IMR-90 (cell line): ENCODE results near the gene PI16. TPM values are rescaled to one million over a fixed set of nuclear protein-coding genes. Genes with fewer than 3 reads are reported as not detected.
A peak's percentile ranks its signal among the peaks of the same experiment; 100 is the strongest.

Experiments
- ATAC-seq: fragments of 200-7000 bp; cut with Tn5 transposase; 2 replicates; pipeline ENCODE4 v1.9.1; 2020; ENCODE audit warnings: low read depth, mild to moderate bottlenecking, moderate library complexity
- BruUV-seq: library from RNA; stranded (reverse); fragments of 400-500 nt; replicated peaks from 2 replicates; lab custom pipeline; 2021; lab: Mats Ljungman, UMichigan
- CTCF ChIA-PET: fragments of 300-600 bp; formaldehyde crosslinking; extraction: SDS; loops from one replicate; lab custom pipeline; 2021; ENCODE audit warnings: antibody characterized with exemption; lab: Yijun Ruan, JAX
- POLR2A ChIA-PET: fragments of 300-600 bp; sonication (Branson Sonifier 250); formaldehyde crosslinking; loops from one replicate; lab custom pipeline; 2022; ENCODE audit warnings: antibody characterized with exemption; ENCODE audit not compliant: unreplicated experiment; lab: Charles Lee
- DNase-seq: peaks from one replicate; pipeline ENCODE4 v3.0.0; 2013
- H2AFZ ChIP-seq: replicated peaks from 2 replicates; pipeline ENCODE3; 2013; ENCODE audit warnings: low read length, mild to moderate bottlenecking; ENCODE audit not compliant: poor library complexity
- H2AK5ac ChIP-seq: 2 replicates; pipeline ENCODE4 v1.6.1; 2013; ENCODE audit warnings: low read depth, low read length, inconsistent platforms
- H2AK9ac ChIP-seq: replicated peaks from 2 replicates; pipeline ENCODE3; 2013; ENCODE audit warnings: mild to moderate bottlenecking, low read depth, low read length, moderate library complexity; ENCODE audit not compliant: poor library complexity
- H2BK120ac ChIP-seq: 2 replicates; pipeline ENCODE4 v1.6.1; 2013; ENCODE audit warnings: low read depth, low read length, inconsistent platforms
- H2BK15ac ChIP-seq: 3 replicates; pipeline ENCODE4 v1.6.1; 2013; ENCODE audit warnings: low read depth, low read length, inconsistent platforms
- H2BK20ac ChIP-seq: 2 replicates; pipeline ENCODE4 v1.6.1; 2013; ENCODE audit warnings: low read depth, mild to moderate bottlenecking, inconsistent platforms, low read length, moderate library complexity
- H2BK5ac ChIP-seq: 2 replicates; pipeline ENCODE4 v1.6.1; 2013; ENCODE audit warnings: mild to moderate bottlenecking, low read depth, low read length, inconsistent platforms; ENCODE audit not compliant: poor library complexity, severe bottlenecking
- H3K14ac ChIP-seq: replicated peaks from 2 replicates; pipeline ENCODE4 v1.6.1; 2013; ENCODE audit warnings: low read depth, low read length, inconsistent platforms
- H3K18ac ChIP-seq: 2 replicates; pipeline ENCODE4 v1.6.1; 2013; ENCODE audit warnings: low read depth, low read length, control low read depth
- H3K23ac ChIP-seq: 2 replicates; pipeline ENCODE4 v1.6.1; 2013; ENCODE audit warnings: low read depth, low read length, inconsistent platforms
- H3K27ac ChIP-seq: 2 replicates; pipeline ENCODE4 v1.5.1; 2013; ENCODE audit warnings: mild to moderate bottlenecking, control low read depth, low read length; ENCODE audit not compliant: insufficient read depth
- H3K27me3 ChIP-seq: 2 replicates; pipeline ENCODE4 v1.6.1; 2013; ENCODE audit warnings: low read length; ENCODE audit not compliant: control insufficient read depth, insufficient read depth
- H3K36me3 ChIP-seq: 2 replicates; pipeline ENCODE4 v1.6.1; 2013; ENCODE audit warnings: low read length, mixed read lengths; ENCODE audit not compliant: control insufficient read depth, insufficient read depth
- H3K4ac ChIP-seq: 2 replicates; pipeline ENCODE4 v1.6.1; 2013; ENCODE audit warnings: low read depth, low read length, inconsistent platforms
- H3K4me1 ChIP-seq: 2 replicates; pipeline ENCODE4 v1.6.1; 2013; ENCODE audit warnings: low read length, mixed read lengths; ENCODE audit not compliant: control insufficient read depth, insufficient read depth
- H3K4me2 ChIP-seq: 2 replicates; pipeline ENCODE4 v1.6.1; 2013; ENCODE audit warnings: low read depth, mild to moderate bottlenecking, control low read depth, low read length, moderate library complexity
- H3K4me3 ChIP-seq: 2 replicates; pipeline ENCODE4 v1.5.1; 2013; ENCODE audit warnings: low read depth, mild to moderate bottlenecking, control low read depth, low read length, moderate library complexity; ENCODE audit not compliant: insufficient read depth
- H3K56ac ChIP-seq: 2 replicates; pipeline ENCODE4 v1.6.1; 2013; ENCODE audit warnings: low read length, inconsistent platforms; ENCODE audit not compliant: insufficient read depth; ENCODE audit errors: extremely low read depth
- H3K79me1 ChIP-seq, 2 experiments: 2 replicates each; pipeline ENCODE4 v1.6.1; 2013; ENCODE audit warnings: low read length in 2 of 2, inconsistent platforms in 1 of 2, low read depth in 1 of 2
- H3K9ac ChIP-seq: 2 replicates; pipeline ENCODE4 v1.6.1; 2013; ENCODE audit warnings: low read depth, low read length, control low read depth
- H3K9me1 ChIP-seq: 2 replicates; pipeline ENCODE4 v1.6.1; 2013; ENCODE audit warnings: low read length, inconsistent platforms; ENCODE audit not compliant: insufficient read depth
- H3K9me3 ChIP-seq: 2 replicates; pipeline ENCODE4 v1.6.1; 2013; ENCODE audit warnings: low read length; ENCODE audit not compliant: control insufficient read depth, insufficient read depth
- H4K20me1 ChIP-seq: 2 replicates; pipeline ENCODE4 v1.6.1; 2013; ENCODE audit warnings: low read length, inconsistent platforms; ENCODE audit not compliant: insufficient read depth
- H4K5ac ChIP-seq: 2 replicates; pipeline ENCODE4 v1.6.1; 2013; ENCODE audit warnings: mild to moderate bottlenecking, low read depth, low read length, control low read depth
- H4K8ac ChIP-seq, 2 experiments: 2 replicates each; pipeline ENCODE4 v1.6.1; 2013; ENCODE audit warnings: low read depth in 2 of 2, low read length in 2 of 2, control low read depth in 1 of 2, inconsistent platforms in 1 of 2
- H4K91ac ChIP-seq: 2 replicates; pipeline ENCODE4 v1.6.1; 2013; ENCODE audit warnings: low read depth, low read length, inconsistent platforms; ENCODE audit not compliant: insufficient read depth
- BHLHE40 ChIP-seq: fragments of 150-350 bp; IDR thresholded peaks from 2 replicates; pipeline ENCODE4 v1.6.1; 2016; ENCODE audit warnings: mild to moderate bottlenecking, low read depth, low read length
- CEBPB ChIP-seq: IDR thresholded peaks from 2 replicates; pipeline ENCODE4 v1.6.1; 2012; ENCODE audit warnings: low read depth, low read length, improper control_type of control experiment
- CHD1 ChIP-seq: IDR thresholded peaks from 2 replicates; pipeline ENCODE4 v1.6.1; 2012; ENCODE audit warnings: low read depth, low read length, improper control_type of control experiment
- FOS ChIP-seq: fragments of 150-350 bp; IDR thresholded peaks from 2 replicates; pipeline ENCODE4 v1.6.1; 2016; ENCODE audit warnings: low read depth, low read length
- MAFK ChIP-seq: IDR thresholded peaks from 2 replicates; pipeline ENCODE4 v1.6.1; 2012; ENCODE audit warnings: low read depth, low read length, improper control_type of control experiment
- MAZ ChIP-seq: IDR thresholded peaks from 2 replicates; pipeline ENCODE4 v1.6.1; 2012; ENCODE audit warnings: low read depth, mild to moderate bottlenecking, low read length, improper control_type of control experiment, moderate library complexity, borderline replicate concordance
- MXI1 ChIP-seq: IDR thresholded peaks from 2 replicates; pipeline ENCODE4 v1.6.1; 2012; ENCODE audit warnings: low read depth, mild to moderate bottlenecking, low read length, moderate library complexity, borderline replicate concordance
- POLR2A ChIP-seq: IDR thresholded peaks from 2 replicates; pipeline ENCODE4 v1.6.1; 2012; ENCODE audit warnings: mild to moderate bottlenecking, low read depth, low read length
- RAD21 ChIP-seq: IDR thresholded peaks from 2 replicates; pipeline ENCODE4 v1.6.1; 2012; ENCODE audit warnings: low read length, improper control_type of control experiment
- RCOR1 ChIP-seq: IDR thresholded peaks from 2 replicates; pipeline ENCODE4 v1.6.1; 2012; ENCODE audit warnings: mild to moderate bottlenecking, low read length, improper control_type of control experiment; ENCODE audit not compliant: insufficient replicate concordance
- RFX5 ChIP-seq: IDR thresholded peaks from 2 replicates; pipeline ENCODE4 v1.8.0; 2012; ENCODE audit warnings: low read depth, mild to moderate bottlenecking, low read length, moderate library complexity
- SMC3 ChIP-seq: fragments of 150-350 bp; IDR thresholded peaks from 2 replicates; pipeline ENCODE4 v1.6.1; 2016; ENCODE audit warnings: low read depth, mild to moderate bottlenecking, antibody characterized with exemption, low read length, moderate library complexity
- WGBS, 2 experiments: methylation state at CpG; one replicate each; pipeline versions ENCODE4 v1.1.5 to v1.1.7; 2013; ENCODE audit warnings: missing lambda C conversion rate in 2 of 2; ENCODE audit not compliant: insufficient read length in 1 of 2; ENCODE audit errors: extremely low coverage in 2 of 2; 5-methylcytosine and 5-hydroxymethylcytosine counted together
- dilution Hi-C: fragments of 300-500 bp; cut with HindIII; formaldehyde crosslinking; loops from one replicate; pipeline ENCODE4 v1.14.3; 2018; ENCODE audit warnings: low sequenced_read_pairs; ENCODE audit not compliant: unreplicated experiment
- in situ Hi-C: fragments of 300-500 bp; cut with MboI; formaldehyde crosslinking; loops from 3 replicates; pipeline ENCODE4 v1.14.3; 2019; ENCODE audit warnings: low sequenced_read_pairs, inconsistent platforms, mixed read lengths
- intact Hi-C: fragments of 100-400 bp; cut with micrococcal nuclease; formaldehyde crosslinking; loops from 2 replicates; pipeline ENCODE4 v1.10.0; 2022
- polyA plus RNA-seq, 3 experiments: library from polyadenylated mRNA; depleted of rRNA; stranded (reverse); fragments of >200 nt; gene quantifications; 2 replicates each; pipeline ENCODE4 v1.2.3, GENCODE V29; 2012; ENCODE audit warnings: low replicate concordance in 1 of 3
- total RNA-seq: library from RNA; depleted of rRNA; stranded (reverse); fragments of >200 nt; gene quantifications from 2 replicates; pipeline ENCODE4 v1.2.3, GENCODE V29; 2012
- TF ChIP-seq, protein P1 (sequence below): fragments of 150-350 bp; IDR thresholded peaks from 2 replicates; pipeline ENCODE4 v1.6.1; 2016; ENCODE audit warnings: low read depth, mild to moderate bottlenecking, low read length, moderate library complexity, borderline replicate concordance
- TF ChIP-seq, protein P2 (sequence below): conservative IDR thresholded peaks from 2 replicates; pipeline ENCODE4 v1.5.1; 2012; ENCODE audit warnings: mild to moderate bottlenecking, low read depth, low read length, improper control_type of control experiment
- TF ChIP-seq, protein P3 (sequence below): fragments of 150-350 bp; IDR thresholded peaks from 2 replicates; pipeline ENCODE4 v1.6.1; 2017; ENCODE audit warnings: mild to moderate bottlenecking, antibody characterized with exemption, low read length, low read depth

PI16 gene
- total and polyA plus RNA-seq, 2 of the 4 experiments (the other 2 are of a cell fraction): 0.21 TPM; not detected in 1

DNA sequence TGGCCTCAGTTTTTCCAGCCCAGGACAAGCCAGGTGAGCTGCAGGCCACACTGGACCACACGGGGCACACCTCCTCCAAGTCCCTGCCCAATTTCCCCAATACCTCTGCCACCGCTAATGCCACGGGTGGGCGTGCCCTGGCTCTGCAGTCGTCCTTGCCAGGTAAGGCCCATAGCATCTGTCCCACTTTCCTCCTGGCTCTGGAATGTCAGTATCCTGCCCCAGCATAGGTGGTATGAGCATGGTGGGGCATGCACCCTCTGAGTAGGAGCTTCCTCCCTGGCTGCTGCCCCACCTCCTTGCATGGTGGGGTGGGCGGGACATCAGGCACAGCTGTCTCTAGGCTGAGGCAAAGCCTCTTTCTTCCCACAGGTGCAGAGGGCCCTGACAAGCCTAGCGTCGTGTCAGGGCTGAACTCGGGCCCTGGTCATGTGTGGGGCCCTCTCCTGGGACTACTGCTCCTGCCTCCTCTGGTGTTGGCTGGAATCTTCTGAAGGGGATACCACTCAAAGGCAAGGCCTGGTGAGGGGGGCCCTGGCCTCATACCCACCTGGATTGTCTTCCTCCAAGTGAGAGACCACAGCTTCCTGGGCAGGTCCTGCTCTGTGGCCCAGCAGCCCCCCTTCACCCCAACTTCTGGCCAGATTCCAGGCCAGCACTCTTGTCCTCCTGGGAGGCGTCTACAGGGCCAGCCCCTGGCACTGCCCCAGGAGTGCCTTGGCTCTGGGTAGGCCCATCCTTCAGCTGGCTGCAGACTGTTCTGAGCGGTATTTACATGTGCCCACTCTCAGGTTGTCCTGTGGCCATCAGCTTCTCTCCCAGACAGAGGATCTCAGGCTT lies 9.1 kb downstream of the PI16 start:
- Histone ChIP-seq H3K14ac (no peak overlapping the region), H3K18ac (no peak overlapping the region), H2AFZ (peak overlapping the region; percentile 63), H3K9me3 (no peaks in the 10 kb centered on the region), H3K27ac (no peak overlapping the region), H3K79me1 (no peaks in the 10 kb centered on the region), H3K4me3 (no peak overlapping the region), H3K9me1 (no peaks in the 10 kb centered on the region; the same call in 1 of the 2 replicates), H3K4ac (peak overlapping the region; percentile 45; the same call in 1 of the 2 replicates), H3K36me3 (peaks cover 21% of the 10 kb centered on the region), H2BK120ac (no peak overlapping the region), H3K4me1 (peaks cover 4% of the 10 kb centered on the region), H4K20me1 (peaks cover 9% of the 10 kb centered on the region; the same call in 1 of the 2 replicates), H3K27me3 (no peaks in the 10 kb centered on the region), H2BK20ac (no peak overlapping the region), H2BK15ac (no peak overlapping the region), H2AK9ac (peak overlapping the region; percentile 55), H4K5ac (no peak overlapping the region), H2AK5ac (peak overlapping the region; percentile 24; the same call in 1 of the 2 replicates), H3K56ac (no peak overlapping the region), H4K91ac (peak overlapping the region; percentile 21; the same call in 1 of the 2 replicates), H3K4me2 (no peak overlapping the region), H3K9ac (no peak overlapping the region), H2BK5ac (no peak overlapping the region), H3K23ac (no peak overlapping the region), H4K8ac (no peak overlapping the region)
- no peak for ATAC-seq
- 73% methylated on average over 3 of the region's 11 CpGs; no CpG with 5 or more reads in 1 of the 2 experiments for WGBS, 2 experiments
- ChIA-PET POLR2A (no interaction called here), CTCF (no interaction called here)
- in situ Hi-C loops (no loop called here), intact Hi-C loops (no loop called here), dilution Hi-C loops (no loop called here)
- no peak for DNase-seq
- no TSS peak for BruUV-seq
- TF ChIP-seq RFX5 (no peak), CHD1 (no peak), SMC3 (no peak), MAZ (no peak), RAD21 (no peak), RCOR1 (no peak), POLR2A (no peak), FOS (no peak), MXI1 (no peak), MAFK (no peak), BHLHE40 (no peak), CEBPB (no peak)
- TF ChIP-seq, protein P1, sequence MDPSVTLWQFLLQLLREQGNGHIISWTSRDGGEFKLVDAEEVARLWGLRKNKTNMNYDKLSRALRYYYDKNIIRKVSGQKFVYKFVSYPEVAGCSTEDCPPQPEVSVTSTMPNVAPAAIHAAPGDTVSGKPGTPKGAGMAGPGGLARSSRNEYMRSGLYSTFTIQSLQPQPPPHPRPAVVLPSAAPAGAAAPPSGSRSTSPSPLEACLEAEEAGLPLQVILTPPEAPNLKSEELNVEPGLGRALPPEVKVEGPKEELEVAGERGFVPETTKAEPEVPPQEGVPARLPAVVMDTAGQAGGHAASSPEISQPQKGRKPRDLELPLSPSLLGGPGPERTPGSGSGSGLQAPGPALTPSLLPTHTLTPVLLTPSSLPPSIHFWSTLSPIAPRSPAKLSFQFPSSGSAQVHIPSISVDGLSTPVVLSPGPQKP: no peak
- TF ChIP-seq, protein P2, sequence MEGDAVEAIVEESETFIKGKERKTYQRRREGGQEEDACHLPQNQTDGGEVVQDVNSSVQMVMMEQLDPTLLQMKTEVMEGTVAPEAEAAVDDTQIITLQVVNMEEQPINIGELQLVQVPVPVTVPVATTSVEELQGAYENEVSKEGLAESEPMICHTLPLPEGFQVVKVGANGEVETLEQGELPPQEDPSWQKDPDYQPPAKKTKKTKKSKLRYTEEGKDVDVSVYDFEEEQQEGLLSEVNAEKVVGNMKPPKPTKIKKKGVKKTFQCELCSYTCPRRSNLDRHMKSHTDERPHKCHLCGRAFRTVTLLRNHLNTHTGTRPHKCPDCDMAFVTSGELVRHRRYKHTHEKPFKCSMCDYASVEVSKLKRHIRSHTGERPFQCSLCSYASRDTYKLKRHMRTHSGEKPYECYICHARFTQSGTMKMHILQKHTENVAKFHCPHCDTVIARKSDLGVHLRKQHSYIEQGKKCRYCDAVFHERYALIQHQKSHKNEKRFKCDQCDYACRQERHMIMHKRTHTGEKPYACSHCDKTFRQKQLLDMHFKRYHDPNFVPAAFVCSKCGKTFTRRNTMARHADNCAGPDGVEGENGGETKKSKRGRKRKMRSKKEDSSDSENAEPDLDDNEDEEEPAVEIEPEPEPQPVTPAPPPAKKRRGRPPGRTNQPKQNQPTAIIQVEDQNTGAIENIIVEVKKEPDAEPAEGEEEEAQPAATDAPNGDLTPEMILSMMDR: no peak
- TF ChIP-seq, protein P3, sequence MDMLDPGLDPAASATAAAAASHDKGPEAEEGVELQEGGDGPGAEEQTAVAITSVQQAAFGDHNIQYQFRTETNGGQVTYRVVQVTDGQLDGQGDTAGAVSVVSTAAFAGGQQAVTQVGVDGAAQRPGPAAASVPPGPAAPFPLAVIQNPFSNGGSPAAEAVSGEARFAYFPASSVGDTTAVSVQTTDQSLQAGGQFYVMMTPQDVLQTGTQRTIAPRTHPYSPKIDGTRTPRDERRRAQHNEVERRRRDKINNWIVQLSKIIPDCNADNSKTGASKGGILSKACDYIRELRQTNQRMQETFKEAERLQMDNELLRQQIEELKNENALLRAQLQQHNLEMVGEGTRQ: no peak
